GM12878 (cell line): ENCODE data around the gene IL1R2. TPM values are rescaled to one million over a fixed set of nuclear protein-coding genes. Genes with fewer than 3 reads are reported as not detected.

Experiments used
- ATAC-seq: fragments of 200-7000 bp; cut with Tn5 transposase; 3 replicates; pipeline ENCODE4 v1.9.1; 2020; ENCODE audit warnings: mild to moderate bottlenecking, moderate library complexity
- BruUV-seq: library from RNA; stranded (reverse); fragments of 400-500 nt; replicated peaks from 2 replicates; lab custom pipeline; 2021; lab: Mats Ljungman, UMichigan
- CTCF ChIA-PET: fragments of 300-600 bp; sonication (Branson Sonifier 250); formaldehyde crosslinking; extraction: SDS; loops from one replicate; lab custom pipeline; 2021; ENCODE audit warnings: inconsistent platforms; lab: Yijun Ruan, JAX
- POLR2A ChIA-PET: fragments of 350-600 bp; formaldehyde crosslinking; extraction: SDS; loops from one replicate; lab custom pipeline; 2021; ENCODE audit warnings: inconsistent platforms; lab: Charles Lee
- RAD21 ChIA-PET: fragments of 300-600 bp; sonication (Branson Sonifier 250); formaldehyde crosslinking; loops from one replicate; lab custom pipeline; 2023; ENCODE audit warnings: antibody characterized with exemption; ENCODE audit not compliant: unreplicated experiment; lab: Charles Lee
- SMC1A ChIA-PET: fragments of 300-600 bp; sonication (Branson Sonifier 250); formaldehyde crosslinking; loops from one replicate; lab custom pipeline; 2023; ENCODE audit not compliant: unreplicated experiment, uncharacterized antibody; lab: Charles Lee
- DNase-seq: peaks from one replicate; pipeline ENCODE4 v3.0.0-alpha.2; 2011; ENCODE audit warnings: low read depth, low spot score
- FAIRE-seq: peaks from 3 replicates; lab custom pipeline; 2011; peaks lifted over from hg19 to GRCh38; lab: Jason Lieb, UNC
- H2AFZ ChIP-seq: 2 replicates; pipeline ENCODE4 v1.6.0; 2011; ENCODE audit warnings: low read depth, low read length, control low read depth; ENCODE audit not compliant: control insufficient read depth
- H3K27ac ChIP-seq: 2 replicates; pipeline ENCODE4 v1.5.1; 2011; ENCODE audit warnings: control low read depth; ENCODE audit not compliant: control insufficient read depth, insufficient read depth
- H3K27me3 ChIP-seq, 2 experiments: replicated peaks in 1 of 2; 2 replicates each; pipeline versions ENCODE4 v1.6.0 to v1.6.1; 2011; ENCODE audit warnings: low read length in 1 of 2; ENCODE audit not compliant: control insufficient read depth in 2 of 2, insufficient read depth in 2 of 2
- H3K36me3 ChIP-seq, 2 experiments: 2 replicates each; pipeline ENCODE4 v1.5.1; 2011; ENCODE audit warnings: low read length in 1 of 2; ENCODE audit not compliant: control insufficient read depth in 2 of 2, insufficient read depth in 2 of 2
- H3K4me1 ChIP-seq: 2 replicates; pipeline ENCODE4 v1.6.1; 2011; ENCODE audit warnings: mild to moderate bottlenecking, low read length, moderate library complexity, mixed read lengths; ENCODE audit not compliant: control insufficient read depth, insufficient read depth
- H3K4me2 ChIP-seq: 2 replicates; pipeline ENCODE4 v1.6.0; 2011; ENCODE audit warnings: control low read depth; ENCODE audit not compliant: control insufficient read depth, insufficient read depth
- H3K4me3 ChIP-seq: fragments of 200-600 bp; sonication (generic); 2 replicates; pipeline ENCODE4 v1.5.1; 2016
- H3K79me2 ChIP-seq: 2 replicates; pipeline ENCODE4 v1.6.0; 2011; ENCODE audit warnings: low read length; ENCODE audit not compliant: control insufficient read depth, insufficient read depth
- H3K9ac ChIP-seq: 2 replicates; pipeline ENCODE4 v1.8.0; 2011; ENCODE audit warnings: low read length, control low read depth, mixed read lengths; ENCODE audit not compliant: control insufficient read depth, insufficient read depth
- H3K9me3 ChIP-seq: replicated peaks from 3 replicates; pipeline ENCODE4 v1.5.1; 2011; ENCODE audit warnings: mild to moderate bottlenecking, low read length; ENCODE audit not compliant: control insufficient read depth, insufficient read depth
- H4K20me1 ChIP-seq: 2 replicates; pipeline ENCODE4 v1.6.0; 2011; ENCODE audit not compliant: control insufficient read depth, insufficient read depth
- BCL11A ChIP-seq: IDR thresholded peaks from 2 replicates; pipeline ENCODE4 v1.6.1; 2011; ENCODE audit warnings: low read depth, low read length
- EED ChIP-seq: sonication (generic); IDR thresholded peaks from 2 replicates; pipeline ENCODE4 v1.6.1; 2016; ENCODE audit warnings: antibody characterized with exemption, low read depth
- GABPA ChIP-seq: IDR thresholded peaks from 2 replicates; pipeline ENCODE4 v1.6.1; 2014; ENCODE audit warnings: antibody characterized with exemption, low read depth, mild to moderate bottlenecking, inconsistent platforms
- GATAD2B ChIP-seq: fragments of 450-650 bp; conservative IDR thresholded peaks from 2 replicates; pipeline ENCODE4 v1.6.1; 2017; ENCODE audit warnings: low read depth, mild to moderate bottlenecking, moderate library complexity
- IRF4 ChIP-seq: IDR thresholded peaks from 2 replicates; pipeline ENCODE4 v1.6.1; 2011; ENCODE audit warnings: low read depth, low read length
- JUNB ChIP-seq: IDR thresholded peaks from 2 replicates; pipeline ENCODE4 v1.6.1; 2016; ENCODE audit warnings: antibody characterized with exemption, mild to moderate bottlenecking
- NBN ChIP-seq: fragments of 450-650 bp; IDR thresholded peaks from 2 replicates; pipeline ENCODE4 v1.6.1; 2016
- NFIC ChIP-seq: IDR thresholded peaks from 2 replicates; pipeline ENCODE4 v1.6.1; 2012; ENCODE audit warnings: low read depth, mild to moderate bottlenecking, inconsistent platforms, low read length, moderate library complexity
- PAX5 ChIP-seq: IDR thresholded peaks from 2 replicates; pipeline ENCODE4 v1.6.1; 2011; ENCODE audit warnings: low read depth, low read length, borderline replicate concordance
- POLR2AphosphoS5 ChIP-seq: IDR thresholded peaks from 2 replicates; pipeline ENCODE4 v1.6.1; 2011; ENCODE audit warnings: mild to moderate bottlenecking, low read length, inconsistent platforms
- RCOR1 ChIP-seq: conservative IDR thresholded peaks from 2 replicates; pipeline ENCODE4 v1.6.1; 2012; ENCODE audit warnings: low read depth, low read length, improper control_type of control experiment
- STAT1 ChIP-seq: fragments of 450-650 bp; conservative IDR thresholded peaks from 2 replicates; pipeline ENCODE4 v1.6.1; 2014; ENCODE audit warnings: antibody characterized with exemption, mild to moderate bottlenecking
- TCF12 ChIP-seq: IDR thresholded peaks from 2 replicates; pipeline ENCODE4 v1.6.1; 2011; ENCODE audit warnings: low read depth, mild to moderate bottlenecking, low read length
- ZNF207 ChIP-seq: fragments of 450-650 bp; IDR thresholded peaks from 2 replicates; pipeline ENCODE4 v1.6.1; 2014; ENCODE audit warnings: antibody characterized with exemption, mild to moderate bottlenecking, borderline replicate concordance
- ZNF384 ChIP-seq: IDR thresholded peaks from 2 replicates; pipeline ENCODE4 v1.6.1; 2012; ENCODE audit warnings: low read depth, mild to moderate bottlenecking, low read length, improper control_type of control experiment, borderline replicate concordance
- WGBS: methylation state at CpG from one replicate; pipeline ENCODE4 v1.1.6; 2016; ENCODE audit warnings: low lambda C conversion rate; ENCODE audit not compliant: insufficient replicate concordance, insufficient coverage; ENCODE audit errors: missing lambda C conversion rate; 5-methylcytosine and 5-hydroxymethylcytosine counted together
- in situ Hi-C: fragments of 300-500 bp; cut with MboI; formaldehyde crosslinking; loops from 9 replicates; pipeline ENCODE4 v1.14.3; 2018; ENCODE audit warnings: mixed read lengths
- intact Hi-C: fragments of 100-400 bp; cut with micrococcal nuclease; formaldehyde crosslinking; loops from one replicate; pipeline ENCODE4 v1.14.2; 2022; ENCODE audit not compliant: unreplicated experiment
- polyA plus RNA-seq, 11 experiments: library from polyadenylated mRNA; depleted of rRNA in 4 of 11; unstranded in 6 of 11; stranded (reverse) in 5 of 11; fragments of >200 nt; fragmentation: Nextera tagmentation in 4 of 11; fragmentation: Illumina TruSeq in 1 of 11; extraction: Ambion mirVana in 4 of 11; extraction: Trizol in 1 of 11; gene quantifications; 1 replicate in 1 of 11; 2 replicates in 10 of 11; pipeline versions ENCODE4 v1.2.1 to v1.2.3, GENCODE V29; 2011 to 2016; ENCODE audit warnings: inconsistent platforms in 2 of 11, missing spikeins in 2 of 11, low read depth in 1 of 11
- total RNA-seq, 4 experiments: library from RNA; depleted of rRNA in 3 of 4; stranded (reverse); fragments of >200 nt in 3 of 4; fragmentation: Illumina TruSeq in 1 of 4; extraction: Trizol in 1 of 4; gene quantifications; 2 replicates each; pipeline versions ENCODE4 v1.2.1 to v1.2.3, GENCODE V29; 2013 to 2021

IL1R2 gene
- total and polyA plus RNA-seq, 10 of the 15 experiments (the other 5 are each of a cell fraction or from before 2014, with no cell fraction given), result 0.44 to 6.4 (median 0.62) TPM

DNA sequence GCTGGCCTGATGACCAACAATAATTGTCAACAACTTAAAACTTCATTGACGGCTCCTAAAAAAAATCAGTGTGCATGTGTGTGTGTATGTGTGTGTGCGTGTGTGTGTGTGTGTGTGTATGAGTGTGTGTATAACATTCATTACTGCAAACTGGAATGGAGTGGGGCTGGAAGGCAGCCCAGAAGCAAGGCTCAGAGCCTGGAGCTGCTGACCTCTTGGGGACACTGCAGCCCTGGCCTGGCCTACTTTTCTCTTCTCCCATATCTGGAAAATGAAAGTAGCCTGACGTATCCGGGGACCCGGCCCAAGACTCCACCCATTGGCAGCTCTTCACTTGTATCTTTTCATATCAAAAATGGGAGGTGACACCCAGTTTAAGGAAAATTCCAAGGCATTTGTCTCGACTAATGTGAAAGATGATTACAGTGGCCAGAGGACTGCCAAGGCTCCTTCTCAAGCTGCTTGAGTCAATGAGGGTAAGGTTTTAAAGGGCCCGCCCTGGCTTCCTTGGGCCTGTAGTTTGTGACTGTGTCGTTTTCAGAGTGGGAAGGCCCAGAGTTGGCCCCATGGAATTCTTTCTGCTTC lies 78.4 kb downstream of the IL1R2 start:
- ChIA-PET SMC1A (interaction anchor here (0.7 to 1.6 kb wide), 6 partner anchors 8 to 373 kb away, joined by 3 to 5 read pairs (median 3); no protein-coding TSS in a partner anchor), RAD21 (no interaction called here), CTCF (no interaction called here), POLR2A (no interaction called here)
- Histone ChIP-seq H3K79me2 (no peaks in the 10 kb centered on the region), H3K4me1 (0 out of 2 replicates have a peak, but pooled peaks cover 4% of the 10 kb centered on the region), H3K9ac (no peak overlapping the region), H3K36me3 (no peaks in the 10 kb centered on the region), H4K20me1 (no peaks in the 10 kb centered on the region), H3K9me3 (peaks cover 3% of the 10 kb centered on the region; the same call in 2 of the 3 replicates), H2AFZ (no peak overlapping the region), H3K4me3 (no peak overlapping the region), H3K27ac (no peak overlapping the region), H3K4me2 (no peak overlapping the region), H3K27me3 (no peaks in the 10 kb centered on the region)
- no peak for FAIRE-seq
- no peak for TF ChIP-seq JUNB
- no peak for TF ChIP-seq STAT1
- TF ChIP-seq GATAD2B, result no peak
- TF ChIP-seq BCL11A, result no peak
- no peak for TF ChIP-seq ZNF384
- 60% methylated on average over 8 of the region's 8 CpGs for WGBS
- in situ Hi-C loops (no loop called here), intact Hi-C loops (no loop called here)
- no peak for DNase-seq
- no peak for ATAC-seq
- BruUV-seq, result no TSS peak

DNA sequence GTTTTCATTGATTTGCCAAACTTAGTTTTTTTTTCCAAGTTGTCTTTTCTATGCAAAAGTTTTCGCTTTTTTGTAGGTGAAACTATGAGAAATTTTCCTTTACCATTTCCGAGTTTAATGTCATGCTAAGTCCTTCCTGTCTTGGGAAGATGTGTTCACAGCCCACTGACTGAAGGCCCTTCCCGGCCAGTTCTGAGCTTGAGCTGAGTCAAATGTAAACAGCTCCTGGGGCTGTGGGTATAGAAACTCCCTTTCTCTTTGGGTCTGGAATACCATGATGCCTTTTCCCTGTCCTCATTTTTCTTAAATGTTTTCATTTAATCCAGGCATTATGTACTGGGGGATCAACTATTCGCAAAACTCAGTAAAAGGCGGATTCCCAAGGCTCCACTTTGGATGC lies 81.0 kb downstream of the IL1R2 start:
- no peak overlapping the region for H3K4me3 ChIP-seq
- in situ Hi-C loops (no loop called here), intact Hi-C loops (no loop called here)
- BruUV-seq, result no TSS peak
- H3K9ac ChIP-seq, result no peak overlapping the region
- FAIRE-seq, result no peak
- no peaks in the 10 kb centered on the region for H3K27me3 ChIP-seq
- SMC1A ChIA-PET, result interaction anchor here (0.8 to 4.0 kb wide), 7 partner anchors 9 to 90 kb away, joined by 3 to 24 read pairs (median 9); no protein-coding TSS in a partner anchor
- no peak overlapping the region for H3K4me2 ChIP-seq
- H3K36me3 ChIP-seq, result no peaks in the 10 kb centered on the region
- H4K20me1 ChIP-seq, result no peaks in the 10 kb centered on the region
- ATAC-seq, result no peak
- POLR2A ChIA-PET, result no interaction called here
- no peak overlapping the region for H3K27ac ChIP-seq
- RAD21 ChIA-PET, result interaction anchor here (0.7 to 1.3 kb wide), 2 partner anchors 10 to 66 kb away, joined by 3 to 4 read pairs; no protein-coding TSS in a partner anchor
- H3K4me1 ChIP-seq, result 0 out of 2 replicates have a peak, but pooled peaks cover 4% of the 10 kb centered on the region
- H3K9me3 ChIP-seq, result no peaks in the 10 kb centered on the region; the same call in 2 of the 3 replicates
- CTCF ChIA-PET, result interaction anchor here (0.6 to 1.9 kb wide), 3 partner anchors 12 to 284 kb away, joined by 3 to 5 read pairs (median 4); no protein-coding TSS in a partner anchor
- no peak overlapping the region for H2AFZ ChIP-seq
- no peaks in the 10 kb centered on the region for H3K79me2 ChIP-seq
- DNase-seq, result no peak
- WGBS, result 17% methylated on average over 5 of the region's 5 CpGs
- TF ChIP-seq IRF4 (no peak), RCOR1 (no peak), NBN (no peak), TCF12 (no peak), GATAD2B (no peak), EED (no peak), NFIC (no peak), POLR2AphosphoS5 (no peak), PAX5 (no peak), GABPA (no peak), ZNF207 (no peak)
